ENCODE results near the gene HPS4. TPM values are rescaled to one million over a fixed set of nuclear protein-coding genes. Genes with fewer than 3 reads are reported as not detected.

HPS4 gene
- total RNA-seq, 4 donors from 2014 or later: 46.5 to 152 (median 62.9) TPM

GRCh38 chr22:26496456-26496855, 12.9 kb upstream of the HPS4 start:
- H3K27ac ChIP-seq: no peak overlapping the region
- no peaks in the 10 kb centered on the region for H3K27me3 ChIP-seq
- no peak overlapping the region for H3K4me3 ChIP-seq
- peaks cover 99% of the 10 kb centered on the region for H3K36me3 ChIP-seq
- 81% methylated on average over 4 of the region's 4 CpGs for WGBS
- no peaks in the 10 kb centered on the region for H3K9me3 ChIP-seq
- TF ChIP-seq CTCF (IDR thresholded peaks at IDR 0.05) (no peak), EP300 (IDR thresholded peaks at IDR 0.05) (no peak), POLR2A (IDR thresholded peaks at IDR 0.05) (no peak), POLR2AphosphoS5 (IDR thresholded peaks at IDR 0.05) (no peak)
- no peak for DNase-seq (ENCODE audit: low spot score in 2 of 2)
- H3K4me1 ChIP-seq: peaks cover 12% of the 10 kb centered on the region

GRCh38 chr22:26494506-26494905, 10.9 kb upstream of the HPS4 start:
- H3K4me3 ChIP-seq: no peak overlapping the region
- peaks cover 12% of the 10 kb centered on the region for H3K4me1 ChIP-seq
- H3K27ac ChIP-seq: no peak overlapping the region
- H3K27me3 ChIP-seq: no peaks in the 10 kb centered on the region
- H3K9me3 ChIP-seq: no peaks in the 10 kb centered on the region
- H3K36me3 ChIP-seq: peaks cover 96% of the 10 kb centered on the region
- DNase-seq (ENCODE audit: low spot score in 2 of 2): no peak
- TF ChIP-seq POLR2AphosphoS5 (IDR thresholded peaks at IDR 0.05) (no peak), EP300 (IDR thresholded peaks at IDR 0.05) (no peak), POLR2A (IDR thresholded peaks at IDR 0.05) (no peak), CTCF (IDR thresholded peaks at IDR 0.05) (no peak)

GRCh38 chr22:26492220-26492619, 8.6 kb upstream of the HPS4 start:
- H3K4me1 ChIP-seq: peaks cover 12% of the 10 kb centered on the region
- 88% methylated on average over 9 of the region's 9 CpGs for WGBS
- no peak overlapping the region for H3K27ac ChIP-seq
- H3K36me3 ChIP-seq: peaks cover 96% of the 10 kb centered on the region
- TF ChIP-seq CTCF (IDR thresholded peaks at IDR 0.05) (no peak), EP300 (IDR thresholded peaks at IDR 0.05) (no peak), POLR2A (IDR thresholded peaks at IDR 0.05) (no peak), POLR2AphosphoS5 (IDR thresholded peaks at IDR 0.05) (no peak)
- no peaks in the 10 kb centered on the region for H3K9me3 ChIP-seq
- no peak overlapping the region for H3K4me3 ChIP-seq
- no peak for DNase-seq (ENCODE audit: low spot score in 2 of 2)
- H3K27me3 ChIP-seq: no peaks in the 10 kb centered on the region

- 82% methylated on average over 4 of the region's 4 CpGs for whole genome bisulfite sequencing
These were observed 6.0 kb upstream of the HPS4 start for GRCh38 chr22:26489447-26490036.

GRCh38 chr22:26487996-26488395, 4.4 kb upstream of the HPS4 start:
- no peak overlapping the region for H3K27ac ChIP-seq
- no peak for DNase-seq (ENCODE audit: low spot score in 2 of 2)
- H3K36me3 ChIP-seq: peaks cover 57% of the 10 kb centered on the region
- H3K9me3 ChIP-seq: no peaks in the 10 kb centered on the region
- no peaks in the 10 kb centered on the region for H3K27me3 ChIP-seq
- no peak overlapping the region for H3K4me3 ChIP-seq
- 41% methylated on average over 3 of the region's 3 CpGs for WGBS
- peaks cover 29% of the 10 kb centered on the region for H3K4me1 ChIP-seq
- TF ChIP-seq POLR2A (IDR thresholded peaks at IDR 0.05) (no peak), CTCF (IDR thresholded peaks at IDR 0.05) (no peak), EP300 (IDR thresholded peaks at IDR 0.05) (no peak), POLR2AphosphoS5 (IDR thresholded peaks at IDR 0.05) (no peak)

More at GRCh38 chr22:26489447-26490036, 6.0 kb upstream of the HPS4 start:
- Histone ChIP-seq H3K27me3 (no peaks in the 10 kb centered on the region), H3K9me3 (no peaks in the 10 kb centered on the region), H3K27ac (no peak overlapping the region), H3K36me3 (peaks cover 72% of the 10 kb centered on the region), H3K4me3 (no peak overlapping the region), H3K4me1 (peaks cover 25% of the 10 kb centered on the region)
- DNase-seq (ENCODE audit: low spot score in 2 of 2): no peak
- no peak for TF ChIP-seq EP300 (IDR thresholded peaks at IDR 0.05)
- TF ChIP-seq POLR2AphosphoS5 (IDR thresholded peaks at IDR 0.05): no peak
- TF ChIP-seq POLR2A (IDR thresholded peaks at IDR 0.05): no peak
- no peak for TF ChIP-seq CTCF (IDR thresholded peaks at IDR 0.05)
